ENCODE data around the gene PTRH1.

The PTRH1 gene

GRCh38 chr9:127753622-127754021 lies 38.2 kb upstream of the PTRH1 start:
- peaks cover 9% of the 10 kb centered on the region in 2 experiments for H3K4me1 ChIP-seq (ENCODE audit: control insufficient read depth in 1 of 2, insufficient read depth in 1 of 2, low read depth in 1 of 2, low read length in 1 of 2)
- H3K36me3 ChIP-seq = peaks cover 89% of the 10 kb centered on the region
- H3K27ac ChIP-seq = no peak overlapping the region
- no peak overlapping the region for H3K4me3 ChIP-seq (ENCODE audit: low read depth in 1 of 2, low read length in 1 of 2)
- TF ChIP-seq CTCF (IDR thresholded peaks at IDR 0.05) = no peak
- no peaks in the 10 kb centered on the region for H3K9me3 ChIP-seq
- H3K27me3 ChIP-seq = no peaks in the 10 kb centered on the region

- no peak for TF ChIP-seq CTCF (IDR thresholded peaks at IDR 0.05)
- no peaks in the 10 kb centered on the region for H3K9me3 ChIP-seq
- H3K27me3 ChIP-seq = no peaks in the 10 kb centered on the region
- H3K4me1 ChIP-seq (ENCODE audit: control insufficient read depth in 1 of 2, insufficient read depth in 1 of 2, low read depth in 1 of 2, low read length in 1 of 2) = peaks cover 9% of the 10 kb centered on the region in 2 experiments
- H3K27ac ChIP-seq = no peak overlapping the region
- peaks cover 89% of the 10 kb centered on the region for H3K36me3 ChIP-seq
- no peak overlapping the region for H3K4me3 ChIP-seq (ENCODE audit: low read depth in 1 of 2, low read length in 1 of 2)
These were observed 37.7 kb upstream of the PTRH1 start for GRCh38 chr9:127753148-127753547.

GRCh38 chr9:127751269-127752054 lies 36.0 kb upstream of the PTRH1 start:
- Histone ChIP-seq H3K9me3 (no peaks in the 10 kb centered on the region), H3K36me3 (peaks cover 94% of the 10 kb centered on the region), H3K4me1 (ENCODE audit: control insufficient read depth in 1 of 2, insufficient read depth in 1 of 2, low read depth in 1 of 2, low read length in 1 of 2) (peaks cover 9% of the 10 kb centered on the region in 2 experiments), H3K4me3 (ENCODE audit: low read depth in 1 of 2, low read length in 1 of 2) (no peak overlapping the region), H3K27ac (no peak overlapping the region), H3K27me3 (no peaks in the 10 kb centered on the region)
- no peak for TF ChIP-seq CTCF (IDR thresholded peaks at IDR 0.05)

- TF ChIP-seq CTCF (IDR thresholded peaks at IDR 0.05) = no peak
- H3K27me3 ChIP-seq = no peaks in the 10 kb centered on the region
- H3K4me1 ChIP-seq (ENCODE audit: control insufficient read depth in 1 of 2, insufficient read depth in 1 of 2, low read depth in 1 of 2, low read length in 1 of 2) = peaks cover 9% of the 10 kb centered on the region in 2 experiments
- H3K36me3 ChIP-seq = peaks cover 99% of the 10 kb centered on the region
- no peak overlapping the region for H3K4me3 ChIP-seq (ENCODE audit: low read depth in 1 of 2, low read length in 1 of 2)
- H3K9me3 ChIP-seq = no peaks in the 10 kb centered on the region
- peak overlapping the region; percentile 25 for H3K27ac ChIP-seq
These were observed 33.8 kb upstream of the PTRH1 start for GRCh38 chr9:127749090-127749787.

GRCh38 chr9:127746959-127747569 lies 31.6 kb upstream of the PTRH1 start:
- no peak for TF ChIP-seq CTCF (IDR thresholded peaks at IDR 0.05)
- Histone ChIP-seq H3K4me3 (ENCODE audit: low read depth in 1 of 2, low read length in 1 of 2) (no peak overlapping the region), H3K4me1 (ENCODE audit: control insufficient read depth in 1 of 2, insufficient read depth in 1 of 2, low read depth in 1 of 2, low read length in 1 of 2) (peaks cover 9% of the 10 kb centered on the region in 2 experiments), H3K27ac (no peak overlapping the region), H3K27me3 (no peaks in the 10 kb centered on the region), H3K36me3 (peaks cover 100% of the 10 kb centered on the region), H3K9me3 (no peaks in the 10 kb centered on the region)

Data from neutrophil (primary cell).